GM18861 (cell line): ENCODE measurements around the gene CHMP4B.
A peak's percentile ranks its signal among the peaks of the same experiment; 100 is the strongest.

ENCODE experiments used
- ATAC-seq: cut with Tn5 transposase; IDR thresholded peaks from one replicate; pipeline ENCODE4 v1.9.1; 2021; ENCODE audit not compliant: unreplicated experiment

CHMP4B gene

GRCh38 chr20:33810885-33811775 is at the start of gene CHMP4B:
CHMP4B (plus strand) TSS chr20:33811348; CDS start chr20:33811469, 121 bp downstream.
- ATAC-seq: peak; percentile 92

- no peak for ATAC-seq
Observed at GRCh38 chr20:33761698-33762250, 49.4 kb upstream of the CHMP4B start.

- no peak for ATAC-seq
Observed at GRCh38 chr20:33765099-33765498, 46.0 kb upstream of the CHMP4B start.

- ATAC-seq: no peak
Observed at GRCh38 chr20:33765592-33765991, 45.6 kb upstream of the CHMP4B start.

- no peak for ATAC-seq
Observed at GRCh38 chr20:33766686-33767085, 44.5 kb upstream of the CHMP4B start.

GRCh38 chr20:33767777-33768138 is 43.4 kb upstream of the CHMP4B start:
- ATAC-seq: no peak

GRCh38 chr20:33769043-33769442 is 42.1 kb upstream of the CHMP4B start:
- ATAC-seq: no peak

GRCh38 chr20:33770005-33770404 is 41.1 kb upstream of the CHMP4B start:
- ATAC-seq: no peak

GRCh38 chr20:33771938-33772337 is 39.2 kb upstream of the CHMP4B start:
- no peak for ATAC-seq

GRCh38 chr20:33772439-33772838 is 38.7 kb upstream of the CHMP4B start:
- no peak for ATAC-seq

GRCh38 chr20:33773412-33774089 is 37.6 kb upstream of the CHMP4B start:
- ATAC-seq: peak; percentile 54

GRCh38 chr20:33777816-33778215 is 33.3 kb upstream of the CHMP4B start:
- no peak for ATAC-seq

- no peak for ATAC-seq
Observed at GRCh38 chr20:33781133-33781532, 30.0 kb upstream of the CHMP4B start.

GRCh38 chr20:33781945-33782344 is 29.2 kb upstream of the CHMP4B start:
- no peak for ATAC-seq

GRCh38 chr20:33783256-33783655 is 27.9 kb upstream of the CHMP4B start:
- no peak for ATAC-seq

GRCh38 chr20:33783818-33784217 is 27.3 kb upstream of the CHMP4B start:
- ATAC-seq: no peak

GRCh38 chr20:33784225-33784624 is 26.9 kb upstream of the CHMP4B start:
- ATAC-seq: no peak

- no peak for ATAC-seq
Observed at GRCh38 chr20:33785503-33785902, 25.6 kb upstream of the CHMP4B start.

- ATAC-seq: no peak
Observed at GRCh38 chr20:33787253-33787891, 23.8 kb upstream of the CHMP4B start.

- ATAC-seq: no peak
Observed at GRCh38 chr20:33788351-33789049, 22.6 kb upstream of the CHMP4B start.
